Kidney (tissue), 14 donors: ENCODE results near the gene SYNDIG1. TPM values are rescaled to one million over a fixed set of nuclear protein-coding genes. Genes with fewer than 3 reads are reported as not detected.
A peak's percentile ranks its signal among the peaks of the same experiment; 100 is the strongest.

Source experiments
- DNase-seq, 5 donors: peaks; one replicate each; pipeline ENCODE4 v3.0.0-alpha.2; 2013 to 2020
- FAIRE-seq: peaks from 2 replicates; lab custom pipeline; 2012; peaks lifted over from hg19 to GRCh38; lab: Jason Lieb, UNC
- H3K27ac ChIP-seq, 2 donors: one replicate each; pipeline ENCODE4 v1.7.0; 2013; ENCODE audit warnings: low read depth in 2 of 2, low read length in 2 of 2, inconsistent platforms in 1 of 2
- H3K27me3 ChIP-seq: one replicate; pipeline ENCODE4 v1.7.1; 2013; ENCODE audit warnings: low read length, inconsistent platforms; ENCODE audit not compliant: control insufficient read depth, insufficient read depth
- H3K36me3 ChIP-seq, 3 donors: one replicate each; pipeline versions ENCODE4 v1.7.0 to v1.7.1; 2013; ENCODE audit warnings: low read length in 3 of 3, control low read depth in 1 of 3, inconsistent platforms in 1 of 3; ENCODE audit not compliant: insufficient read depth in 3 of 3, control insufficient read depth in 2 of 3
- H3K4me1 ChIP-seq, 3 donors: one replicate each; pipeline versions ENCODE4 v1.7.0 to v1.7.1; 2013; ENCODE audit warnings: low read length in 3 of 3, inconsistent platforms in 1 of 3, low read depth in 1 of 3; ENCODE audit not compliant: control insufficient read depth in 2 of 3, insufficient read depth in 2 of 3
- H3K4me3 ChIP-seq, 3 donors: one replicate each; pipeline versions ENCODE4 v1.7.0 to v1.8.1; 2013; ENCODE audit warnings: low read length in 3 of 3, control low read depth in 1 of 3, inconsistent platforms in 1 of 3
- H3K9ac ChIP-seq, 3 donors: one replicate each; pipeline versions ENCODE4 v1.7.0 to v1.7.1; 2013; ENCODE audit warnings: low read length in 3 of 3, control low read depth in 1 of 3, inconsistent platforms in 1 of 3
- H3K9me3 ChIP-seq, 3 donors: one replicate each; pipeline versions ENCODE4 v1.7.0 to v1.7.1; 2013; ENCODE audit warnings: low read length in 3 of 3, control low read depth in 1 of 3, inconsistent platforms in 1 of 3; ENCODE audit not compliant: control insufficient read depth in 2 of 3, insufficient read depth in 1 of 3
- CTCF ChIP-seq: IDR thresholded peaks from 3 replicates; pipeline ENCODE4 v1.5.1; 2012; ENCODE audit warnings: mild to moderate bottlenecking, moderate library complexity, borderline replicate concordance; ENCODE audit not compliant: insufficient read depth; ENCODE audit errors: extremely low read depth
- intact Hi-C: fragments of 100-400 bp; cut with DNase I; formaldehyde crosslinking; loops from one replicate; pipeline ENCODE4 v1.11.1; 2022
- polyA plus RNA-seq: library from polyadenylated mRNA; stranded (reverse); fragments of 350-450 nt; fragmentation: Illumina TruSeq; extraction: RNeasy Lipid Tissue Mini Kit (QIAGEN cat#74804); gene quantifications from one replicate; pipeline ENCODE4 v1.2.3, GENCODE V29; 2014; ENCODE audit warnings: low read depth, low replicate concordance; ENCODE audit not compliant: insufficient read depth
- total RNA-seq: library from RNA; stranded (reverse); fragmentation: NEBNext Ultra II Directional; extraction: Animal tissue kit (Norgen Biotek cat#: 25700); gene quantifications from one replicate; pipeline ENCODE4 v1.2.1, GENCODE V29; 2021
- donor health status: control.
- donor health status: control.
- donor health status: control.
- donor health status: control.
- donor health status: control.
- donor health status: DM: yes; HTN: yes; CAD: no.
- donor health status: Normal renal cell carcinoma (clear cell type).

The SYNDIG1 gene
- total and polyA plus RNA-seq, 2 donors from 2014 or later, result 5.4 to 8.2 TPM

GRCh38 chr20:24649787-24650490, 180.5 kb downstream of the SYNDIG1 start:
- Histone ChIP-seq H3K27me3 (no peaks in the 10 kb centered on the region), H3K9ac (no peak overlapping the region), H3K9me3 (no peaks in the 10 kb centered on the region), H3K4me3 (no peak overlapping the region), H3K4me1 (peaks cover 0 to 5% (median 0%) of the 10 kb centered on the region in 3 donors), H3K27ac (no peak overlapping the region), H3K36me3 (no peaks in the 10 kb centered on the region)
- DNase-seq (no peak), FAIRE-seq (no peak)
- intact Hi-C loops, result no loop called here
- no peak for TF ChIP-seq CTCF

- H3K27me3 ChIP-seq, result no peaks in the 10 kb centered on the region
- no peak for TF ChIP-seq CTCF
- H3K4me3 ChIP-seq, result no peak overlapping the region
- FAIRE-seq, result no peak
- intact Hi-C loops, result no loop called here
- no peak overlapping the region for H3K27ac ChIP-seq
- H3K4me1 ChIP-seq, result peaks cover 0 to 5% (median 0%) of the 10 kb centered on the region in 3 donors
- H3K9me3 ChIP-seq, result no peaks in the 10 kb centered on the region
- DNase-seq, result peak in 1 of 5 donors; percentile 17
- H3K9ac ChIP-seq, result no peak overlapping the region
- H3K36me3 ChIP-seq, result no peaks in the 10 kb centered on the region
Observed at GRCh38 chr20:24651171-24651975, 181.9 kb downstream of the SYNDIG1 start.

- Histone ChIP-seq H3K4me3 (no peak overlapping the region), H3K9me3 (no peaks in the 10 kb centered on the region), H3K4me1 (peaks cover 0 to 5% (median 0%) of the 10 kb centered on the region in 3 donors), H3K27me3 (no peaks in the 10 kb centered on the region), H3K9ac (no peak overlapping the region), H3K36me3 (no peaks in the 10 kb centered on the region), H3K27ac (no peak overlapping the region)
- no peak for TF ChIP-seq CTCF
- no peak for FAIRE-seq
- intact Hi-C loops, result no loop called here
- no peak for DNase-seq
Observed at GRCh38 chr20:24651976-24652345, 182.5 kb downstream of the SYNDIG1 start.
